HG03045 (cell line): Measurements from ENCODE around the gene SCARF1.
A peak's percentile ranks its signal among the peaks of the same experiment; 100 is the strongest.

Experiments used
- ATAC-seq: cut with Tn5 transposase; IDR thresholded peaks from one replicate; pipeline ENCODE4 v1.9.1; 2021; ENCODE audit warnings: mild to moderate bottlenecking, moderate library complexity; ENCODE audit not compliant: unreplicated experiment

SCARF1 gene

GRCh38 chr17:1604831-1605528 lies 40.6 kb downstream of the SCARF1 start:
- ATAC-seq = no peak

- ATAC-seq = no peak
Measured at GRCh38 chr17:1601571-1601970, 44.0 kb downstream of the SCARF1 start.

- ATAC-seq = no peak
Measured at GRCh38 chr17:1598399-1599095, 47.0 kb downstream of the SCARF1 start.

- no peak for ATAC-seq
Measured at GRCh38 chr17:1597861-1598342, 47.6 kb downstream of the SCARF1 start.

GRCh38 chr17:1593630-1593931 lies 52.0 kb downstream of the SCARF1 start:
- no peak for ATAC-seq

- peak; percentile 68 for ATAC-seq
Measured at GRCh38 chr17:1592751-1593629, 52.5 kb downstream of the SCARF1 start.

- ATAC-seq = no peak
Measured at GRCh38 chr17:1591474-1592090, 54.0 kb downstream of the SCARF1 start.

GRCh38 chr17:1590747-1591473 lies 54.6 kb downstream of the SCARF1 start:
- no peak for ATAC-seq

GRCh38 chr17:1590029-1590746 lies 55.3 kb downstream of the SCARF1 start:
- no peak for ATAC-seq

GRCh38 chr17:1588821-1589585 lies 56.5 kb downstream of the SCARF1 start:
- ATAC-seq = no peak

GRCh38 chr17:1584167-1584566 lies 61.4 kb downstream of the SCARF1 start:
- ATAC-seq = no peak
